GM18951 (cell line): ENCODE measurements around the gene TEX261.
"Not testable (repeated sequence)": the region's sequence is repeated elsewhere in the genome, so short reads cannot be mapped to it uniquely, and the experiment has no call there.

Experiments used
- POLR2A ChIP-seq: IDR thresholded peaks from 4 replicates; pipeline ENCODE4 v1.6.1; 2011; ENCODE audit warnings: mild to moderate bottlenecking; ENCODE audit not compliant: insufficient read length, insufficient read depth; ENCODE audit errors: extremely low read depth
- in situ Hi-C: fragments of 300-500 bp; cut with MboI; formaldehyde crosslinking; loops from one replicate; pipeline ENCODE4 v1.12.0; 2022; ENCODE audit warnings: low sequenced_read_pairs, mixed read lengths, inconsistent platforms; ENCODE audit not compliant: unreplicated experiment

TEX261 gene

DNA sequence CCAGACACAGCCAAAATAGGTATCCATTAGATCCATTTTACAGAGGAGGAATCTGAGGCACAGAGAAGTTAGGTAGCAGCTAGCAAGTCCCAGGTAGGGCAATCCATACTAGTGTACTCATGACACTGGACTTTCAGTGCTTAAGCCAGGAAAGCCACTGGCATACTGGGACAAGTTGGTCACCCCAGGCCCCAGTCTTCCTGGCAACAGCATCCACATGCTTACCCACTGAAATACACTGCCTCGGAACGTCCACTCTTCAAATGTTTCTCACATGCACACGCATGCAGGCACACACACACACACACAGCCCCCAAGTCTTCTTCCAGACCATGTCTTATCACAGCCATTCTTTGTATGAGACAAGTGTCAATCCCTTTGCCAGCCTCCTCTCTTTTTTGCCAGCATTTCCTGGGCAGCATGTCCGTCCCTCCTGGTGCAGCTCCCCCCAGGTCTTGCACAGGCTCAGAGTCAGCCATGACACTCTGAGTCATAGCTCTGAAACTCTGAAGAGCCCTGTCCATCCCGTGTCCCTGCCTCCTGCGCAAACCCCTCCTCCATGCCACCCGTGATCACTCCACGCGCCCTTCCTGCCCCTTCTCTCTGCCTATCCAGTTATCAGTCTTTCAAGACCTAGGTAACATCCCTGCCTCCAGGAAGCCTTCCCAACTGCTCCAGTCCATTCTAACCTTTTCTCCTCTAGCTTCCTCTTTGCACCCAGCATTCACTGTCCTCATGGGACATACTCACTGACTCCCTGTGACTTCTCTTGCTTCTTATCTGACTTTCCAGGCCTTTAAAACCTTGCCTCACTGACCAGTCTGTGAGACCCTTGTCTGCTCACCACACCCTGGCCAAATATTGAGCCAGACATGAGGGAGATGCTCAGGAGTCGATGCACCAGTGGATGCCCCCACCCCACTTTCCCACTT lies 10.9 kb upstream of the TEX261 start:
- TF ChIP-seq POLR2A = no peak
- in situ Hi-C loops = no loop called here

DNA sequence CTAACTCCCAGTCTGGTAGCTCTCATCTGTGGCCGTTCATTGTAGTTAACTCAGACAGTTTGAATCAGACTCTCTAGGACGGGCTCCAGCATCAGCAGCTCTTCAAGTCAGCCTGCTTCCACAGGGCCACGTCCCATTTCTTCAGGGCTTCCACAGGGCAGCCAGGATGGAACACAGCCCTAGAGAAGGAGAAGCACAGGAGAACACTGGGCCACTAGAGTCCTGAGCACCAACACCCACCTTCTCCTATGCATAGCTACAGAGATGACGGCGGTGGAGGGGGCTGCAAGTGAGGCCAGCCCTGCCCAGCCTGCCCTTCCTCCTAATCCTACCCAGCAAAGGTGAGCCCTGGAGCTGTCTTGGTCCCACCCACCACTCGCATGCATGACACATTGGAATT lies 10.2 kb upstream of the TEX261 start:
- in situ Hi-C loops = no loop called here
- TF ChIP-seq POLR2A = no peak

DNA sequence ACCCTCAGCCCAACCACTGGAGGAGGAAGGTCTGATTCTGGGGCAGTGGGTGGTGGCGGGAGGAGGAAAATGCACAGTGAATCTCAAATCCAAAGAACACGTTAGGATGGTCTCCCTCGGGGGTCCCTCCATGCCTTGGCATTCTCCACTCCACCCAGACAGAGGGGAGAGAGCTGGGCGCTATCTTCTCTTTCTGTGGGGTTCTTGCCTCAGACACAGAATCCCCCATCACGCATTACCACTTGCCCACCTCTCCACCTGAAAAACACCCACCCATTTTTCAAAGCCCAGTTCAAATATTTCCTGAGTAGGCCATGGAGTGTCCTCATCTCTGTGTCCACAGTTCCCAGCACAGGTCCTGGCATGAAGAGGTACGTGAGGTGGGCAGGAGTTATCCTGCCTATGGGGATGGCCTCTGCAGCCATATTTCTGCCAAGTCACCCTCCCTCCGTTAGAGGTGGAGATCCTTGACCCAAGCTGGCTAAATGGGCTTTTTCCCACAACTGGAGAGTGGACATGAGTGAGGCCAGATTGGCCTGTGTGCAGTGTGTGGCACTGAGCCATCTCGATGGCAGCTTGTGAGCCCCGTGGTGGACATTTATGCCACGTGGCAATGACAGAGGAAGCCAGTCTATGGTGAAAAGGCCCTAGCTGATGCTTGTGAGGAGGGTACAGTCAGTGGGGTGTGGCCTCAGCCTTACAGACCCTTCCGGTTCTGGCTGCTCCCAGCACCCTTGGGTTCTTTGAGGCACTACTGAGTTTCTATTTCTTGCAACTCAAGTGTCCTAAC lies 9.5 kb upstream of the TEX261 start:
- in situ Hi-C loops = no loop called here
- no peak for TF ChIP-seq POLR2A

DNA sequence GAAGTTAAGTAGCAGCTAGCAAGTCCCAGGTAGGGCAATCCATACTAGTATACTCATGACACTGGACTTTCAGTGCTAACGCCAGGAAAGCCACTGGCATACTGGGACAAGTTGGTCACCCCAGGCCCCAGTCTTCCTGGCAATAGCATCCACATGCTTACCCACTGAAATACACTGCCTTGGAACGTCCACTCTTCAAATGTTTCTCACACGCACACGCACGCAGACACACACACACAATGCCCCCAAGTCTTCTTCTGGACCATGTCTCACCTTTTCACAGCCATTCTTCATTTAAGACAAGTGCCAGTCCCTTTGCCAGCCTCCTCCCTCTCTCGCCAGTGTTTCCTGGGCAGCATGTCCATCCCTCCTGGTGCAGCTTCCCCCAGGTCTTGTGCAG lies 8.7 kb upstream of the TEX261 start:
- in situ Hi-C loops = no loop called here
- TF ChIP-seq POLR2A = no peak

DNA sequence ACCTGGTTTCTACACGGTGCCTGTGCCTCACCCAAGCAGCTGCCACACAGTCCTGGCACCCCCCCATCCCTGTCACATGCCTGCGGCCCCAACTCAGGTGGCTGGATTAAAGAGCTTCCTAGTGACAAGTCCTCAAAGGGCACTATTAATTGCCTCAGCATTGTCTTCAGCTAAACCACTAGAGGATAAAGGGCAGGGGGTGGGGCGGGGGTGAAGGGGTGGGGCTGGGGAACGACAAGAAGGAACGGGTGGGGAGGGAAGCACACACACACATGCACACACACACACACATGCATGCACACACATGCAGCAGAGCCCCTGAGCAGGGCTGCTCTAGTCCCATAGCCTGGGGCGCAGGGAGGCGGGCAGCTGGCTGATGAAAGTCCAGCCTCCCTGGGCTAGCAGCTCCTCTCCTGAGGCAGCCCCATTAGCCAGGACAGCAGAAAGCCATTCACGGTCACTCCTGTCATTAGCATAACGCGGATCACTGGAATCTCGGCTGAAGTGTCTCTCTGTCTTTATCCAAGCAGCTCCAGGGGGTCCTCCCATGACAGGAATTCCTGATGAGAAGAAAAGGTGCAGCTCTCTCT lies 7.4 kb upstream of the TEX261 start:
- in situ Hi-C loops = no loop called here
- TF ChIP-seq POLR2A = no peak

DNA sequence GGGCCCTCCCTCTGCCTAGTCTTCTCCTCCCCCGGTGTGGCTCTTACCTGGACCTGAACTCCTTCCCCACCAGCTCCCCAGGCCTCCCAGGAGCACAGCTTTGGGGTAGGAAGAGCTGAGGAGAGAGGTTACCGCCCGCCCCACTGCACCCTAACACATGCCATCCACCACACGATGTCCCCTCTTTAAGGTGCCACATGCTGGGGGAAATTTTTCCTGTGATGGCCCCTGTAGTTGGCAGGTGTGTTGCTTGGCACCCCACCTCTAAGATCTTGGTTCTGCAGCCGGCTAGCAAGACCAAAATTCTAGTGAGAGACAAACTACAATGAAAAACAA lies 6.9 kb upstream of the TEX261 start:
- in situ Hi-C loops = no loop called here
- no peak for TF ChIP-seq POLR2A

DNA sequence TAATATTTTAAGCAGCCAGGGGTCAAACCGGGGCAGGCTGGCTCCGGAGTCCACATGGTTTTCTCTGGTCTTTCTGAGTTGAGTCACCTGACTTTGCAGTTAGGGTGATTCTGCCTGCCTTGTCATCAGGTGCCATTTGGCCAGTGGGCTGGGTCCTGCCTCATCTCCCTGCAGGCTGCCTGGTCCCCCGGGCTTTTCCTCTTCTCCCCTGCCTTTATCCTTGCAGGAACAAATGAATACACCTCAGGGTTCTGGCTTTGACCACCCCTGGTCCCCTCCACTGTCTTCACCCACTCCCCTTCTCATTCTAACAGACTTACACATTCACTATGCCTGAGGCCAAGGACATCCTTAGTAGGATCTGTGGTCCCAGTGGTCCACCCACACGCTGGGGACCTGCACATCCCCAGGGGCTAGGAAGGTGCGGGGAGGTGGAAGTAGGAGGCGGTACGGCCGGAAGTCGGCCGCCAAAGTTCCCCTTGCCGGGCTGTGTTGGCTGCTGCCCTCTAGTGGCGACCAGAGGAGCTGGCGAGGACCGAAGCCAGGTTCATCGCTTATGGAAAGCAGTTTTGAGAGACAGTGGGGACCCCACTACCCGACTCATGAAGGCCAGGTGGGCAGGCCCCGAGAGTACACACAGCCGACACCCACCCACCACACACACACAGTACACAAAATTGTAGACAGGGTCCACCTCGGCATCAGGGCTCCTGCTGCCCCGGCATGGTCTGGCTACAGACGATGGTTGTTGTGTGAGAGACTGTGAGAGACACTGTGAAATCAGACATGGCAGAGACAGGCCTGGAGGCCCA lies 6.3 kb upstream of the TEX261 start:
- in situ Hi-C loops = no loop called here
- TF ChIP-seq POLR2A = peak; percentile 41

DNA sequence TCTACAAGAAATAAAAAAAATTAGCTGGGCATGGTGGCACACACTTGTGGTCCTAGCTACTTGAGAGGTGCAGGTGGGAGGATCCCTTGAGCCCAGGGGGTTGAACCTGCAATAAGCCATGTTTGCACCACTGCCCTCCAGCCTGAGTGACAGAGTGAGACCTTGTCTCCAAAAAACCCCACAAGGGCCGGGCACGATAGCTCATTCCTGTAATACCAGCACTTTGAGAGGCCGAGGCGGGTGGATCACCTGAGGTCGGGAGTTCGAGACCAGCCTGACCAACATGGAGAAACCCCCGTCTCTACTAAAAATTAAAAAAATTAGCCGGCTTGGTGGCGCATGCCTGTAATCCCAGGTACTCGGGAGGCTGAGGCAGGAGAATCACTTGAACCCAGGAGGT lies 5.3 kb upstream of the TEX261 start:
- in situ Hi-C loops = not testable (repeated sequence)

DNA sequence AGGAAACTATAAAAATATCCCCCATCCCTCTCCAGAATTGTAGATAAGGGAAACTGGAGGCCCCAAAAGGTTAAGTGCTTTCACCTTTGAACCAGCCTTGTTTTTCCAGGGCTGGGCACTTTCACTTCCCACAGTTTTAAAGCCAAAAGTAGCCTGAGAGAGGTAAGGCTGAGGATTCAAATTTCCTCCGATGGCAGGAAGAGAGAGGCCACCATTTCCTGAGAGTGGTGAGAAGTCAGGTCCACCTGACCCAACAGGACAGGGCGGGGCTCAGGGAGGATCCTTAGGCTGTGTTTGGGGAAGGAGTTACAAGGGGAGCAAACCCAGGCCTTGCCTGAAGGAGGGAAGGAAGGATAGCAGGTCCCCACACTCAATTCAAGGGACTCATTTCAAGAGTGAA lies 4.7 kb upstream of the TEX261 start:
- TF ChIP-seq POLR2A = no peak
- in situ Hi-C loops = no loop called here

DNA sequence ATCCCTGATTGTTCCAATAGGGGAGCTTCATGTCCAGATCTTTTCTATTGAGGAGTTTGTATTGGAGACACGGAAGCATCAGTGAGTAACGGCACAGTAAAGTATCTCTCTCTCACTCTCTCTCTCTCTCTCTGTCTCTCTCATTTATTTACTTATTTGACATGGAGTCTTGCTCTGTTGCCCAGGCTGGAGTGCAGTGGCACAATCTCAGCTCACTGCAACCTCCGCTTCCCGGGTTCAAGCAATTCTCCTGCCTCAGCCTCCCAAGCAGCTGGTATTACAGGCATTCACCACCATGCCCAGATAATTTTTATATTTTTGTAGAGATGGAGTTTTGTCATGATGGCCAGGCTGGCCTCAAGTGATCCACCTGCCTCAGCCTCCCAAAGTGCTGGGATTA lies 4.2 kb upstream of the TEX261 start:
- in situ Hi-C loops = not testable (repeated sequence)

DNA sequence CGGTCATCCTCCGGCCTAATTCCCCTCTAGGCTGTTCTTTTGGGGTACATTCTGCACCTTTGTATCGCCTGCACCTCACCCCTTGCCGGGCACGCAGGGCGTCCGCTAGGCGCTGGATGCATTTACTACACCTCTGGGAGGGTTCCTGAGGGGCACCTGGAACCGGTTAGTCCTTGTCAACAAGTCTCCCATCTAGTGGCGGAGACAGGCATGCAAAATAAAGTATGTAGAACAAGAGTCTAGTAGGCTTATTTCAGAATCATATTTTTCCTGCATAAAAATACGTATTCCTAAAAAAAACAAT lies 705 bp upstream of the TEX261 start:
- no peak for TF ChIP-seq POLR2A
- in situ Hi-C loops = no loop called here

DNA sequence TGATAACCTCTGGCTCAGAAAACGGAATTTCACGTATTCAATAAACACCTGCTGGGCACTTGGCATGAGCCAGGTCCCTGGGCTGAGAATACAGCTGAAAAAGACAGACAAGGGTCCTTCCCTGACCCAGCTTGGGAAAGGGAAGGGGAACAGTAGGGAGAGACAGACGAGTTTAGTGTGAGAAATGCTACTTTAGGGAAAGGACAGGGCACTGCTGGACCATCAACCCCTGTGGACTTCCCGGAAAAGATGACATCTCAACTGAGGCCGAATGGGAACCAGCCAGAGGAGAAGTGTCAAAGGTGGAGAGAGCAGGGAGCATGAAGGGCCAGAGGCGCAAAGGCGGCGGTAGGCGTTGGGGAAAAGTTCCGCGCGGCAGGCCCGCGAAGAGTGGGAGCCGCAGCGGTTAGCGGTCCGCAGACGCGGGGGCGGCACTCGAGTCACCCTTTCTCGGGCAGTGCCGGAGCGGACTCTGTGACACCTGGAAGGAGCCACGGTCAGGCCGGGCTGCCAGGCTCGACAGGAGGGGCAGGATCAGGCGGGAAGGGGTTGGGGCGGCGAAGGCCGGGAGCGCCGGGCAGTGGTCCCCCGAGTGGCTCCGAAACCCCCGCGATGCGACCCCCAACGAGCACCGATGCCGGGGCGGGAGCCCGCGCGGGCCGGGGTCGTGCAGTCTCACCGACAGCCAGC lies 519 bp downstream of the TEX261 start:
- in situ Hi-C loops = no loop called here
- TF ChIP-seq POLR2A = no peak

DNA sequence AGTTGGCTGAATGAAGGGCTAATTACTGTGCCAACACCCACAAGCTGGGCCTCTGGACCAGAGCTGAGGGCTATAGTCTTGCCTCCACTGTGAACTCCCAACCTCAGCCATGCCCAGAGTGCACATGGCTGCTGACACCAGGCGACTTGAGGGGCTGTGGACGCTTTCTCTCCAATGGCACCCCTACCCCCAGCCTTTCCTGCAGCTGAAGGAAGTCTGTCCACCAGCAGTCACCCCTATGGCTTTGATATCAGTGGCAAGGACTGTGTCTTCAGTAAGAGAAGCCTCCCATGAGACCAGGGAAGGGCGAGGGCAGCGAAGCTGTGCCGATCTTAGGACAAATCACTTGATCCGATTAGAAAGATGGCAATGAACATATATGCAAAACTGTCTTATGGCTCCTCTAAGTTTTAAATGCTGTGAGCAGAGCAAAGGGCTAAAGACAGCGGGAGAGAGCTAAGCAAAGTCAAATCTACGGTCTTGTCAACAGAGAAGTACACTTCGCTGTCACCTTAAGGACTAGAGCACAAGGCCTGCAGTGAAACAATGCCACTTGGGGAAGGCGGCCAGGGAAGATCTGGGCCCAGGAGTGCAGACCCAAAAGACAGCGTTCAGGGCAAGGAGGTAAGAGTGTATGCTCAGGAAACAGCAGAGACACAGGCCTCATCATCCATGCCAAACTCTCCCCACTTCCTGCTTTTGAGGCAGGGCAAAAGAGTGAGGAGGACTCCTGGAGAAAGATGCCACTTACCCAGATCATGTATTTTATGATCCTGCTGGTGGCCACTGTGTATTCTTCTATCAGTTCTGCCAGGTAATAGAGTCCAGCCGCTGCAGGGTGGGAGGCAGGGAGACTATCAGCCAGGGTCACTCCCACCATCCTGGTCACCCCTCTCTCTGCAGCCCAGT lies 1.5 kb downstream of the TEX261 start:
- in situ Hi-C loops = no loop called here
- no peak for TF ChIP-seq POLR2A
